IPS-18c (cell line): ENCODE measurements around the gene PLEKHG7.
"Not testable (repeated sequence)": the region's sequence is repeated elsewhere in the genome, so short reads cannot be mapped to it uniquely, and the experiment has no call there.

Experiments used
- H3K4me3 ChIP-seq: 2 replicates; pipeline ENCODE4 v1.7.0; 2013; ENCODE audit warnings: low read depth, mild to moderate bottlenecking, low read length, moderate library complexity; ENCODE audit not compliant: insufficient read depth
- H3K9me3 ChIP-seq: one replicate; pipeline ENCODE4 v1.6.1; 2013; ENCODE audit warnings: mild to moderate bottlenecking, low read length, moderate library complexity; ENCODE audit not compliant: control insufficient read depth, insufficient read depth

The PLEKHG7 gene, protein sequence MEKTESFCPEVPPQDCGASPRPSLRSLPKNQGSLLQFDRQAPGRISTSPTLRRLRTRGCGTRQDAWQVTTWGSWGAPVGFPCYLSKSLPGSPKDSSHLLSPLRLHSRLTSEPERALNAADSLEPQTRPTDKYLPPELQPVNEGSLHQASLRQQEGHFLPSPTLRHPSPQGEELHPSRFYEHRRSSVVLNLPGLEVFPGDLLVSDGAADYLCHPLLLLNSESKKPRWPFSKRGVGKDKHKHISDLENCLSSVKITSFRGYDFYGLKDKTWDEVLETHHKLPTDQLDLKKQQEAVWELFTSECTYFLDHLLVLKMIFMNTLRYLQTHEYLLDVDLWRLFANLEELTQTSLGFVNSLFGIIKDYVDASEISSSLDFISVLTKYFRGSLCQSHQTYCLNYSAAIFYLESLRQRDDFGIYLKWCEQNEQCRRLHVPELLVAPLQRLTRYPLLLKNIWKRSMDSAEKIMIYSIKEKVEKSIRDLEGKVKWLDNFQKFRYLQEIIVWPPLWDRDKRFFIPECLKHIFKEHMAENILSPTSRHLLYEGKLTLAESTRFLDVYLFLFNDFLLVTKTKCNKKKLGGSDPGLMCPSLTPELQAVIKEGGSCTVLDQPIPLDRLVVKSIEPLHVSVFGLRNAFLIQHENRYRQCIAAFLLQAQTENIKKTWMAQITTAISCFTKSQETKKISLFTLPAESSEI

DNA sequence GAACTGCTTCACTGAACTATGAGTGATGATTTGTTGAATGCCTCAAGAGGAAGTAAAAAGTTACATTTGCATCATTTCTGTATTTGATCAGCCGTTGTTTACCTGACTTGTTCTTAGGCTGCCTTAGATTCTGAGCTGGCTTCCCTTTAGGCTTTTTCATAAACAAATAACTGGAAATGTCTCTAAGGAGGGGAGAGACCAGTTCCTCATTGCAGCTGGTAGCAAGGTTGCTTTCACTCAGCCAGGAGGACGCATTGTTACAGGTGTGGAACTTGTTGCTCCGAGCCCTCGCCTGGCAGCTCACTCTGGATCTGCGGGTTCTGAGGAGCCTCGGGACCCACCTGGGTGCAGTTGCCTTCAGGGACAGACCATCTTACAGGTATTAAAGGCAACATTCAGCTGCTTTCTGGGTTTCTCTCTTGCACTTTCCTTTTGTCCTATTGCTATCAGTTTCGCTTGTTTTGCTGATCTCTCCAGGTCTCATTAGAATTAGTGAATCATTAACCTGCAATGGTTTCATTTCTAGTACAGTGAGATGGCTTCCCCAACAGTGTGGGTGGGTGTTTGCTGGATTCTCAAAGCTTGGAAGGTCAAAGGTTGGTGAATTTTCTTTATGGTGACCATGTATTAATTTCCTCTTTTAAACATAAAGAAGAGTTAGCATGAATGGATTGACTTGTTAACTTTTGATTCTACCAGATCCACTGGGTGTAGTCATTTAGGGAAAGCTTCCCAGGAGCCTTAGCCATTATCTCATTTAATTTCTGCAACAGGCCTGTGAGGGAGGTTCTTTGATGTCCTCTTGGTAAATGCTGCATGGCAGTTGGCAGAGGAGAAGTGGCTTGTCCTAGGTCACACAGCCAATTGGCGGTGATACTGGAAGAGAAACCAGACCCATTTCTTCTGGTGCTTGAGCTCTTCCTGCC is at the start of gene PLEKHG7:
Gene PLEKHG7 (plus strand): TSS at position 236 of the 926 bp plus-strand sequence. CDS start 3,643 bp downstream, outside the sequence.
- H3K4me3 ChIP-seq: no peak within 1 kb of the TSS; the same call in 1 of the 2 replicates

DNA sequence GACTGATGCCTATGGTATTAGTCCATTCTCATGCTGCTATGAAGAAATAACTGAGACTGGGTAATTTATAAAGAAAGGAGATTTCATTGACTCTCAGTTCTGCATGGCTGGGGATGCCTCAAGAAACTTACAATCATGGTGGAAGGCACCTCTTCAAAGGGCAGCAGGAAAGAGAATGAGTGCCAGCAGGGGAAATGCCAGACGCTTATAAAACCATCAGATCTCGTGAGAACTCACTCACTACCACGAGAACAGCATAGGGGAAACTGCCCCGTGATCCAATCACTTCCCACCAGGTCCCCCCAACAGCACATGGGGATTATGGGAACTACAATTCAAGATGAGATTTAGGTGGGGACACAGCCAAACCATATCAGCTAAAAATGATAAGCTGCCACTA is 48.5 kb upstream of the PLEKHG7 start:
- H3K9me3 ChIP-seq, H3K4me3 ChIP-seq: not testable (repeated sequence)

More for the DNA sequence above, at the start of gene PLEKHG7:
- H3K9me3 ChIP-seq: no peaks in the 10 kb centered on the region

DNA sequence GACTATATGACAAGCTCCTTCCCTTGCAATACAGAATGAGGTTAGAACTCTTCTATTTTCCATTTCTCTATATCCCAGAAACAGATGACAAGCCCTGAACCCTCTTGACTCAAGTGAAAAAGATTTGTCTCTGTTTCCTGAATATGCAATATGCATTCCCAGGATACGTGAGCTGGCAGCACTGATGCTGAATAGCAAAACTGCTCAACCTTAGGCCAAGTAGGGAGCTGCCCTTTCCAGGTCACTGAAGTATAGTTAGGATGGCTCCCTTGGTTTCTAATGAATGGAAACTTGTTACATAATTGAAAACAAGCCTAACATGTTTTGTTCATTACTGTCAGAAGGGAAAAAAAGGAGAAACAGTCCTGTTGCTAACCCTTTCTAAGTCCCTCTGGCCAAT is 47.9 kb upstream of the PLEKHG7 start:
- H3K9me3 ChIP-seq: no peaks in the 10 kb centered on the region
- no peak overlapping the region for H3K4me3 ChIP-seq

DNA sequence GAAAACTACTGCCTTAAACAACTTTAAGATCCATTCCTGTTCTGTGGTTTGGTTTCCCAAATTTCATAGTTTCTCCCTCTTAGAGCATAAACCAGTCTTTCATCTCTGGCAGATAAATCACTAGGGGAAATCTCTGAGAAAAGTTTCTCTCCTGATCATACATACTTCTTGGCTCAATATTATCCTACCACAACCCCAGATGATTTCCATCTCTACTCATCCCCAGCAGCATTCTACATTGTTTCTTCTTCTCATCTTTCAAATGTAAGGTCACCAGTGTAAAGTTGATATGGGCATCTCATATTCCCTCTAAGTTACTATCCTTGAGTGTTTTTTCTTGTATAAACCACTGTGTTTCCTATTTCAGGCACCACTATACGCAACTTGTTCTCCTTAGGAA is 45.9 kb upstream of the PLEKHG7 start:
- Histone ChIP-seq H3K4me3 (no peak overlapping the region), H3K9me3 (no peaks in the 10 kb centered on the region)

DNA sequence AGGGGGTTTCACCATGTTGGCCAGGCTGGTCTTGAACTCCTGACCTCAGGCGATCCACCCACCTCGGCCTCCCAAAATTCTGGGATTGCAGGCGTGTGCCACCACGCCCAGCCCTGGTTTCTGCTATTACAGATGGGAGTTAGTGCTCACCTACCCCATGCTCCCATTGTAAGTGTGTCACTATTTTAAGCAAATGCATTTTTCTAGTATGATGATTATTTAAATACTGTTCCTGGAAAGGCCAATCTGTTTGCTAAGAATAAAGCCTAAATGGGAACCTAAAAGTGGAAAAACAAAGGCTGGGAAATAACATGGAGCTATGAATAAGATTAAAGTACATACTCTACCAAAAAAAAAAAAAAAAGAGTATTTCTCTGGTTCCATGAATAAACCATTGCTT is 45.0 kb upstream of the PLEKHG7 start:
- no peak overlapping the region for H3K4me3 ChIP-seq

DNA sequence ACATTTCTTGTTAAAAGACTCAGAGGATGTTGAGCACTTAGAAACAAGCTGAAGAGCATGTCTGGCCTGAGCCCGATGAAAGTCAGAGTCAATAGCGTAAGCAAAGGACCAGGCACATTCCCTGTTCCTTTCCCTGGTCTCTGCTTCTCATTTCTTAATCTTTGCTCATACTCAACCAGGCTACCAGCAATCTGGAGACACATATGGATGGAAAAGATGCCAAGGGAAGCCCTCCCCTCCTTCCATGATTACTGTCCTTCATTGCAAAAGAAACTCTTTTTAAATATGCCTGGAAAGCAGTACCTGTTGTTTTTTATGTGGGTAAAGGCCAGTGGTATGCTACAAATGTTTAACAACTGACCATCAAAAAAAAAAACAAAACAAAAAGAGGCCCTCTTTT is 44.2 kb upstream of the PLEKHG7 start:
- H3K9me3 ChIP-seq: no peaks in the 10 kb centered on the region

More for the DNA sequence above, 45.0 kb upstream of the PLEKHG7 start:
- no peaks in the 10 kb centered on the region for H3K9me3 ChIP-seq

DNA sequence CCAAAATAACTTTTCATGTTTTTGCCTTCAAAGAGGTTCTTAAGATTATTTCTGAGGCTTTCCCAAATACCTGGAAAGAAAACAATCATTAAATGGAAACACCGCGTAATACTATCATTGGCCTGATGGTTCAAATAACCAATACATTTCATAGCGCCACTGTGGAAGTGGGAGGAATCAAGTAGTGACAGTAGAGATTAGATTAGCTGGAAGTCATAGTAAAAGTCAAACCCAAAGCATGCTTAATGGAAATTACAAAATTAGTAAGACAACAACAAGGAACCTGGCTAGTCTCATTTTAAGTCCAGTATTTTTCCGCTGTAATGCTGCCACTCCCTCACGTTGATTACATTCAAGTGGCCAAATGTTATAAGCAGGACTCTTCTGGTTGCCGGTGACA is 41.5 kb upstream of the PLEKHG7 start:
- no peak overlapping the region for H3K4me3 ChIP-seq

More for the DNA sequence above, 44.2 kb upstream of the PLEKHG7 start:
- H3K4me3 ChIP-seq: no peak overlapping the region

DNA sequence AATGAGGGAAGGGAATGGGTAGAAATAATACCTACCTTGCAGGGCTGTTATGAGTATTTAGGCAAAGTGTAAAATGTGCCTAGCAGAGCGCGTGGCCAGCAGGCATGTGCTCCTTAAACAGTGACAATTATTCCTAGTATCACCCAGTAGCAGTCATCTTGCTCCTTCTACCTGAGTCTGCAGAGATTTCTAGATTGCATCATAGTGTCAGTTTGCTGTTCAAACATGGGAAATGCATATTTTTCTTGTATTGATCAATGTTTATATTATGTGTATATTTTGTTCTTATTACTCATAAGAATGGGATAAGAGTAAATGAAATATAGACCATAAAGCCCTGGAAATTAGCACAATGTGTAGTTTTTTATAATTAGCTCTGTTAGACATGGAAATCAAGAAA is 37.3 kb upstream of the PLEKHG7 start:
- Histone ChIP-seq H3K9me3 (no peaks in the 10 kb centered on the region), H3K4me3 (no peak overlapping the region)

More for the DNA sequence above, 41.5 kb upstream of the PLEKHG7 start:
- no peaks in the 10 kb centered on the region for H3K9me3 ChIP-seq

DNA sequence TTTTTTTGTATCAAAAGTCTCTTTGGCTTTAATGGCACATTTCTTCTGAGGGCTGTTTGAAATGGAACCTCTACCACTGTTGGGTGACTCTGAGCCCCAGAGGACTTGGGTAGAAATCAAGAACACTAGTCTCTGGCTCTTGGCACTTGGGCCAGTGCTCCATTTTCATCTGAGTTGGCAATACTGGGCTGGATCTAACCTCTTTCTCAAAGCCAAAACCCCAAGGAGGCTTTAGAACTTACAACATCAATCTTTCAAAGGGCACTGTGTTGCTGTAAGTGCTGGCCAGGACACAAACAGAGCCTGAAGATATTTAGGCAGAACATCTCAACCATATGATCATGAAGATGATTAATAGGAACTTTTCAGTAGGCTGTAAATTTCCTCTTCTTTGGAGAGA is 34.0 kb upstream of the PLEKHG7 start:
- Histone ChIP-seq H3K9me3 (no peaks in the 10 kb centered on the region), H3K4me3 (no peak overlapping the region)

DNA sequence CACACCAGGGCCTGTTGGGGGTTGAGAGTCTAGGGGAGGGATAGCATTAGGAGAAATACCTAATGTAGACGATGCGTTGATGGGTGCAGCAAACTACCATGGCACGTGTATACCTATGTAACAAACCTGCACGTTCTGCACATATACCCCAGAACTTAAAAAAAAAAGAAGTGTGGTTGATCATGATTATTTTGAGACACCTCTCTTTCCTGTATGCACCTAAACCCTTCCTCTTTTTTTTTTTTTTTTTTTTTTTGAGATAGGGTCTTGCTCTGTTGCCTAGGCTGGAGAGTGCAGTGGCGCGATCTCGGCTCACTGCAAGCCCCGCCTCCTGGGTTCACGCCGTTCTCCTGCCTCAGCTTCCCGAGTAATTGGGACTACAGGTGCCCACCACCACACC is 31.3 kb upstream of the PLEKHG7 start:
- H3K4me3 ChIP-seq, H3K9me3 ChIP-seq: not testable (repeated sequence)

DNA sequence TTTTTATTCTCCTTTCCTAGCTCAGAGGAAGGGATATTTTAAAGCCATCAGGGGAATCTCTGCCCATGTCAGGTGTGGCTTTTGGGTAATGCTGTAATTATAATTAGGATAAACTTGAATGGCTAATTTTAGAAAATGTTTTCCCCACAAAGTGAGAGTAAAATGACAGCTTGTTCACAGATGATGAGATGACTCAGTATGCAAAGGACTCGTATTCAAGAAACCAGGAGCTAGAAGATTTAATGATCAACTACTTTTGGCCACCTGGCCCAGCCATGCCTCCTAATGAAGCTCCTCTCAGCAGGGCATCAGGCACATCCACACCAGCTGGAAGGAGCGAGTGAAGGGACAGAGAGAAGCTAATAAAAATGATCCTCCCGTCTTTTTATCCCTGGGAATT is 29.0 kb upstream of the PLEKHG7 start:
- Histone ChIP-seq H3K9me3 (no peaks in the 10 kb centered on the region), H3K4me3 (no peak overlapping the region)

DNA sequence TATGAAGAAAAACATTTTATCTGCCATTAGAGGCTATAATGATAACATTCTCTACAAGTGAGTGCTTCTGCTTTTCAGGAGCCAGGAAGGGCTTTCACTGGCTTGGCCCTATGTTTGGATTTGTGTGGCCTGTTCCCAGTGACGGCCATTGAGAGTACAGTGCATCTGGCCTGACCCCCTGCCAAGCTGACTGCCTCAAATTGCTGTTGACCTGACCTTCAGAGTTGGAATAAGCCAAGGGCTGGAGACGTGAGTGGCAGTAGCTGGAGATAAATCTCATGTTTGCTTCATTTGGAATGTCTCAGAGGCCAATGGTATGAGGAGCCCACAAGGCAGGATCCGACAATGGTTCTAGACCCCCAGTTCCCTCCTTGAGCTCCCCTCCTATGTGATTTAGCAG is 28.3 kb upstream of the PLEKHG7 start:
- Histone ChIP-seq H3K9me3 (no peaks in the 10 kb centered on the region), H3K4me3 (no peak overlapping the region)

DNA sequence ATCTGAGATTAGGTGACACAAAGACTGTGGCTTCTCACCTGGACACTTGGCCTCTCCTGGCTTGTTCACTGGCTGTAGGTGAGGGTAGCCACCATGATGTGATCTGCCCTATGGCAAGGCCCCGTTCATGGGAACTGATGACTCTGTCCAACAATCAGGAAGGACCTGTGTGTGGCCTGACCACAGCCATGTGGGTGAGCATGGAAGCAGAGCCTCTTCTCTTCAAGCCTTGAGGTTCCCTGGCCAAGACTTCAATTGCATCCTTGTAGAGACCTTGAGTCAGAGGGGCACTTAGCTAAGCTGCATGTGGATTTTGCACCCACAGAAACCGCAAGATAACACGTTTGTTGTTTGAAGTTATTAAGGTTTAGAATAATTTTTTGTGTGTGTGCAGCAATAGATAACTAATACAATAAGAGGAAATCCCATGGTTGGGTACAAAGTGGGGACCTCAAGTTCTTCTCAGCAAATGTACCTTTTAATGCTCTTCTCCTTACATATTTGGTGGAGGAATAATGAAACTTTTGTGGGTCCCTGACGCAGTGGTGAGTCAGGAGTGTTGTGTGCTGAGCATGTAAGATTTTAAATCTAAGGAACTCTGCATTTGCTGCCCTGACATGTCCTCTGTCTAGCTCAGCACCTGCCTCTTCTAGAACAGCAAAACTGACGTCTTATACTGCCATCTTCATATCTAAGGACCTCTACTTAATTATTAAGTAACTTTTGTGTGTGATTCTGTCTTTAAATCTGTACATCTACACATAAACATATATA is 27.5 kb upstream of the PLEKHG7 start:
- Histone ChIP-seq H3K9me3 (no peaks in the 10 kb centered on the region), H3K4me3 (no peak overlapping the region)

DNA sequence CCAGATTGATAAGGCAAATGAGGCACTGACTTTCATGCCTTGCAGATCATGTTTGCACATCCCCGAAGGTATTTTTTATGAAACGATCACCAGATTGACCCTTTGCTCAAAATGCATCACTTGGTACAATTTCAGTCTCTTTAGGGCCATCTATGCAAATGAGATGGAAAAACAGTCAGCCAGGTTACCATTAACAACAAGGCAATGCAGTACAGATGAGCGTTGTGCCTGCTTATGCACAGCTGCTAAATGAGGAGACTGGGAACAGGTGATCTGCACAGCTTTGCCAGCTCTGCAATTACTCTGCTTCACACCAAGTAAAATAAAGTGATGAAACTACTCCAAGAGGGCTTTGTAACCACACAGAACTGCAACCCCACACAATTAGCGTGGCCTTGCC is 26.1 kb upstream of the PLEKHG7 start:
- Histone ChIP-seq H3K4me3 (no peak overlapping the region), H3K9me3 (no peaks in the 10 kb centered on the region)

DNA sequence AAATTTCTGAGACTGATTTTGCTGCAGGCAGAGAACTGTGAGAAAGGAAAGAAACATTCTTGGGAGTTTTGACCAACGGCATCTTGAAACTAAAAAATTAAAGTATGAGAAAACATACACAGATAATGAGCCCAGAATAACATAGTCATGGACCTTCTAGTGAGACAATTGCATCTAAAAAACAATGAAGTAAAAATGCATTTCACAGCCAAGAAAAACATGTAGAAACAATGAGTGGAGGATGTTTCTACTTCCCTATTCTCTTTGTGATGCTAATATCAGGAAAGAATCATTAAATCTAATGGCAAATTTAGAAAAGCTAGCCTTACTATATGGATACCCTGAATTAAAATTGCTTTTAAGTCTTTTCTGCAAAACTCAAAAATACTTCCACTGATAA is 12.2 kb upstream of the PLEKHG7 start:
- H3K9me3 ChIP-seq: no peaks in the 10 kb centered on the region
- no peak overlapping the region for H3K4me3 ChIP-seq

DNA sequence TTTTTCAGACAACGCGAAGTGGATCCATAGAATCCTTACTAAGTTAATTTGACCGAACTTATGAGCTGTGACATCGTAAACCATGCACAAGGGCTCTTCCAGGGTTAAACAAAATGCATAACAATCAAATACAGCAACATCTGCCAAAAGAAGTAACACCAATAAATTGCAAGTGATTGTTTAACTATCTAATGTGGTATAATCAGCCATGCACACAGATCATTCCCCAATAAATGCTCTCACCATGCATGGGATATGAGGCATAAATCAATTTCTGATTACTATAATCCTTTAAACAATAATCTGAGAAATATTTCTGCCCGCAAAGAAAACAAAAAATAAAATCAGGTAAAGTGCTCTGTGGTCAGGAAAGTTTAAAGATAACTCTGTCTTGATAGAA is 7.7 kb upstream of the PLEKHG7 start:
- Histone ChIP-seq H3K9me3 (no peaks in the 10 kb centered on the region), H3K4me3 (no peak overlapping the region)

DNA sequence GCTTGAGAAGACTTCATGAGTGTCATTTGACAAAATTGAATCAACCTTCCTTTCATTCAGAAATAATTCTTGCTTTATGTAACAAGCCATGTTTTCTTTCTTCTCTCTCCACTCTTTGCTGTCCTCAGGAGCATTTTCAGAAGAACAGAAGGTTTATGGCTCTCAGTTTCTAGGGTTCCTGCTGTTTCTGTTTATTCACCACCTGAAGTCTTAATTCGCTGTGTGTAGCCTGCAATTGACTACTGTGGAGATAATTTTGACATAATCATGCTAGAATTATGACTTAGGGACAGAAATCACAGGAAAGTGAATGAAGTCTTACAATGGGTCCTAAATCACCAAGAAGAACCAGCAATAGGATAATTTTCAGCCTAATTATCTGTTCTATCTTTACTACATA is 7.2 kb upstream of the PLEKHG7 start:
- no peaks in the 10 kb centered on the region for H3K9me3 ChIP-seq
- no peak overlapping the region for H3K4me3 ChIP-seq
